ENCODE data around the gene ELP2. TPM values are rescaled to one million over a fixed set of nuclear protein-coding genes. Genes with fewer than 3 reads are reported as not detected.

The ELP2 gene
- polyA plus RNA-seq, 1 of the 3 experiments (the other 2 are of a cell fraction): 38.3 TPM

DNA sequence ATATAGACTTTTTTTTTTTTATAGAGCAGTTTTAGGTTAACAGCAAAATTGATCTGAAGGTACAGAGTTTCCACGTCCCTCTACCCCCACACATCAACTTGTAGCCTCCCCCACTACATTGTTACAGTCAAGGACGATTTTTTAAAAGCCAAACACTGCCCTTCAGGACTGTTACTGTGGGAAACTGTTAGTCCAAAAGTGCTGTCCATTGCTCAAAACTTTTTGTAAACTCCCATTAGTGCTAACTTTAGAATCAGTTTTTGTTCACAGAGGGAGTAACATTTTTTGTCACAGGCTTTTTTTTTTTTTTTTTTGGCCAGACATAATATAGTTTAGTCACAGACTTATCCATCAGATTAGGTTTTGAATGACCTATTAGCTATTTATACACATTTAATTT is 24.1 kb downstream of the ELP2 start:
- Histone ChIP-seq H3K27me3 (ENCODE audit: insufficient read depth) (no peaks in the 10 kb centered on the region), H3K4me2 (no peak overlapping the region), H2AFZ (ENCODE audit: low read depth) (no peak overlapping the region), H3K9me3 (no peaks in the 10 kb centered on the region), H3K9me2 (no peaks in the 10 kb centered on the region), H4K20me1 (ENCODE audit: insufficient read depth) (no peaks in the 10 kb centered on the region), H3K36me3 (replicated peaks in 1 of 2; ENCODE audit: control insufficient read depth in 1 of 2, insufficient read depth in 2 of 2, low read length in 1 of 2) (peaks cover 47 to 76% of the 10 kb centered on the region in 2 experiments), H3F3A (replicated peaks; ENCODE audit: insufficient read depth) (peaks cover 29% of the 10 kb centered on the region), H3K4me3 (ENCODE audit: low read depth in 2 of 2, low read length in 1 of 2) (no peak overlapping the region), H3K27ac (ENCODE audit: low read depth in 2 of 2, low read length in 1 of 2) (peak overlapping the region in 1 of 2 experiments; percentile 17; a peak in 1 of 4 replicates), H3K4me1 (ENCODE audit: control insufficient read depth in 1 of 2, insufficient read depth in 2 of 2, low read depth in 1 of 2, low read length in 1 of 2) (peaks cover 3 to 18% of the 10 kb centered on the region in 2 experiments; a peak in 3 of 4 replicates), H3K79me2 (ENCODE audit: insufficient read depth) (peaks cover under 1% of the 10 kb centered on the region; the same call in 1 of the 2 replicates), H3K9ac (no peak overlapping the region)
- no peak for TF ChIP-seq FOXM1 (IDR thresholded peaks at IDR 0.05; ENCODE audit: low read depth)
- no peak for TF ChIP-seq RAD21 (IDR thresholded peaks at IDR 0.05; ENCODE audit: low read length)
- TF ChIP-seq, protein P1, sequence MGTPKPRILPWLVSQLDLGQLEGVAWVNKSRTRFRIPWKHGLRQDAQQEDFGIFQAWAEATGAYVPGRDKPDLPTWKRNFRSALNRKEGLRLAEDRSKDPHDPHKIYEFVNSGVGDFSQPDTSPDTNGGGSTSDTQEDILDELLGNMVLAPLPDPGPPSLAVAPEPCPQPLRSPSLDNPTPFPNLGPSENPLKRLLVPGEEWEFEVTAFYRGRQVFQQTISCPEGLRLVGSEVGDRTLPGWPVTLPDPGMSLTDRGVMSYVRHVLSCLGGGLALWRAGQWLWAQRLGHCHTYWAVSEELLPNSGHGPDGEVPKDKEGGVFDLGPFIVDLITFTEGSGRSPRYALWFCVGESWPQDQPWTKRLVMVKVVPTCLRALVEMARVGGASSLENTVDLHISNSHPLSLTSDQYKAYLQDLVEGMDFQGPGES (IDR thresholded peaks at IDR 0.05; ENCODE audit: low read depth, low read length): no peak
- no peak for TF ChIP-seq EP300 (IDR thresholded peaks at IDR 0.05; ENCODE audit: borderline replicate concordance in 1 of 2, low read depth in 1 of 2, low read length in 1 of 2)
- TF ChIP-seq, protein P2, sequence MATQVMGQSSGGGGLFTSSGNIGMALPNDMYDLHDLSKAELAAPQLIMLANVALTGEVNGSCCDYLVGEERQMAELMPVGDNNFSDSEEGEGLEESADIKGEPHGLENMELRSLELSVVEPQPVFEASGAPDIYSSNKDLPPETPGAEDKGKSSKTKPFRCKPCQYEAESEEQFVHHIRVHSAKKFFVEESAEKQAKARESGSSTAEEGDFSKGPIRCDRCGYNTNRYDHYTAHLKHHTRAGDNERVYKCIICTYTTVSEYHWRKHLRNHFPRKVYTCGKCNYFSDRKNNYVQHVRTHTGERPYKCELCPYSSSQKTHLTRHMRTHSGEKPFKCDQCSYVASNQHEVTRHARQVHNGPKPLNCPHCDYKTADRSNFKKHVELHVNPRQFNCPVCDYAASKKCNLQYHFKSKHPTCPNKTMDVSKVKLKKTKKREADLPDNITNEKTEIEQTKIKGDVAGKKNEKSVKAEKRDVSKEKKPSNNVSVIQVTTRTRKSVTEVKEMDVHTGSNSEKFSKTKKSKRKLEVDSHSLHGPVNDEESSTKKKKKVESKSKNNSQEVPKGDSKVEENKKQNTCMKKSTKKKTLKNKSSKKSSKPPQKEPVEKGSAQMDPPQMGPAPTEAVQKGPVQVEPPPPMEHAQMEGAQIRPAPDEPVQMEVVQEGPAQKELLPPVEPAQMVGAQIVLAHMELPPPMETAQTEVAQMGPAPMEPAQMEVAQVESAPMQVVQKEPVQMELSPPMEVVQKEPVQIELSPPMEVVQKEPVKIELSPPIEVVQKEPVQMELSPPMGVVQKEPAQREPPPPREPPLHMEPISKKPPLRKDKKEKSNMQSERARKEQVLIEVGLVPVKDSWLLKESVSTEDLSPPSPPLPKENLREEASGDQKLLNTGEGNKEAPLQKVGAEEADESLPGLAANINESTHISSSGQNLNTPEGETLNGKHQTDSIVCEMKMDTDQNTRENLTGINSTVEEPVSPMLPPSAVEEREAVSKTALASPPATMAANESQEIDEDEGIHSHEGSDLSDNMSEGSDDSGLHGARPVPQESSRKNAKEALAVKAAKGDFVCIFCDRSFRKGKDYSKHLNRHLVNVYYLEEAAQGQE (IDR thresholded peaks at IDR 0.05; ENCODE audit: low read depth, low read length): no peak
- no peak for TF ChIP-seq TAF1 (IDR thresholded peaks at IDR 0.05; ENCODE audit: borderline replicate concordance, low read depth, low read length)
- TF ChIP-seq CHD2 (IDR thresholded peaks at IDR 0.05; ENCODE audit: low read length, partially characterized antibody): no peak
- TF ChIP-seq SMC3 (IDR thresholded peaks at IDR 0.05; ENCODE audit: low read depth, low read length): no peak
- TF ChIP-seq, protein P3, sequence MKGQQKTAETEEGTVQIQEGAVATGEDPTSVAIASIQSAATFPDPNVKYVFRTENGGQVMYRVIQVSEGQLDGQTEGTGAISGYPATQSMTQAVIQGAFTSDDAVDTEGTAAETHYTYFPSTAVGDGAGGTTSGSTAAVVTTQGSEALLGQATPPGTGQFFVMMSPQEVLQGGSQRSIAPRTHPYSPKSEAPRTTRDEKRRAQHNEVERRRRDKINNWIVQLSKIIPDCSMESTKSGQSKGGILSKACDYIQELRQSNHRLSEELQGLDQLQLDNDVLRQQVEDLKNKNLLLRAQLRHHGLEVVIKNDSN (IDR thresholded peaks at IDR 0.05; ENCODE audit: borderline replicate concordance, low read depth): no peak
- WGBS (ENCODE audit: low lambda C conversion rate): 65% methylated on average over 2 of the region's 2 CpGs
- ChIA-PET CTCF (no interaction called here), POLR2A (no interaction called here)
- DNase-seq: no peak
